K562 (cell line): ENCODE results near the gene TCF20. TPM values are rescaled to one million over a fixed set of nuclear protein-coding genes. Genes with fewer than 3 reads are reported as not detected.
A peak's percentile ranks its signal among the peaks of the same experiment; 100 is the strongest.

Experiments
- ATAC-seq: fragments of 200-7000 bp; cut with Tn5 transposase; 3 replicates; pipeline ENCODE4 v1.9.1; 2020; ENCODE audit warnings: moderate library complexity
- BruUV-seq: library from RNA; stranded (reverse); fragments of 400-500 nt; replicated peaks from 2 replicates; lab custom pipeline; 2021; lab: Mats Ljungman, UMichigan
- CTCF ChIA-PET: fragments of 300-600 bp; formaldehyde crosslinking; extraction: SDS; loops from one replicate; lab custom pipeline; 2021; ENCODE audit warnings: low intra/inter-chr PET ratio; lab: Yijun Ruan, JAX
- POLR2A ChIA-PET: fragments of 300-600, 350-650 bp; sonication (Branson Sonifier 250); formaldehyde crosslinking; extraction: SDS; loops from one replicate; lab custom pipeline; 2021; ENCODE audit warnings: antibody characterized with exemption, inconsistent platforms; lab: Yijun Ruan, JAX
- DNase-seq, 4 experiments: peaks; one replicate each; pipeline versions ENCODE4 v3.0.0 to v3.0.0-alpha.2; 2011 to 2018; ENCODE audit warnings: low spot score in 3 of 4, mixed read lengths in 3 of 4; ENCODE audit errors: extremely low read depth in 1 of 4
- FAIRE-seq: peaks from 2 replicates; lab custom pipeline; 2011; peaks lifted over from hg19 to GRCh38; lab: Jason Lieb, UNC
- H2AFZ ChIP-seq: 2 replicates; pipeline ENCODE4 v1.6.0; 2011; ENCODE audit warnings: low read depth, low read length, control low read depth, inconsistent platforms
- H3K27ac ChIP-seq: fragments of 200-600 bp; 3 replicates; pipeline ENCODE4 v1.8.0; 2011; ENCODE audit warnings: low read depth, mild to moderate bottlenecking, control low read depth, inconsistent platforms, low read length, moderate library complexity, mixed read lengths; ENCODE audit errors: extremely low read depth
- H3K27me3 ChIP-seq, 2 experiments: fragments of 300-600 bp in 1 of 2; 2 replicates in 1 of 2; 3 replicates in 1 of 2; pipeline versions ENCODE4 v1.6.0 to v1.8.0; 2011; ENCODE audit warnings: inconsistent platforms in 2 of 2, low read length in 2 of 2, mild to moderate bottlenecking in 1 of 2, mixed read lengths in 1 of 2, moderate library complexity in 1 of 2; ENCODE audit not compliant: control insufficient read depth in 2 of 2, insufficient read depth in 2 of 2
- H3K36me3 ChIP-seq: fragments of 300-600 bp; 3 replicates; pipeline ENCODE4 v1.8.0; 2011; ENCODE audit warnings: mild to moderate bottlenecking, low read length, inconsistent platforms; ENCODE audit not compliant: control insufficient read depth, insufficient read depth
- H3K4me1 ChIP-seq, 2 experiments: fragments of 200-600 bp in 1 of 2; replicated peaks in 1 of 2; 2 replicates in 1 of 2; 3 replicates in 1 of 2; pipeline versions ENCODE4 v1.5.1 to v1.8.0; 2011; ENCODE audit warnings: inconsistent platforms in 2 of 2, low read length in 2 of 2, mild to moderate bottlenecking in 1 of 2, mixed read lengths in 1 of 2, moderate library complexity in 1 of 2; ENCODE audit not compliant: control insufficient read depth in 2 of 2, insufficient read depth in 2 of 2
- H3K4me2 ChIP-seq: 2 replicates; pipeline ENCODE4 v1.6.1; 2011; ENCODE audit warnings: low read length, control low read depth, inconsistent platforms, mixed read lengths; ENCODE audit not compliant: insufficient read depth
- H3K4me3 ChIP-seq: fragments of 200-600 bp; sonication (generic), shearing (Covaris generic); 2 replicates; pipeline ENCODE4 v1.5.1; 2016; ENCODE audit warnings: control low read depth, inconsistent platforms
- H3K79me2 ChIP-seq: fragments of 200-600 bp; 3 replicates; pipeline ENCODE4 v1.8.0; 2011; ENCODE audit warnings: low read length, inconsistent platforms; ENCODE audit not compliant: control insufficient read depth, insufficient read depth
- H3K9ac ChIP-seq, 2 experiments: 2 replicates each; pipeline versions ENCODE4 v1.6.0 to v1.6.1; 2011; ENCODE audit warnings: low read depth in 2 of 2, low read length in 2 of 2, control low read depth in 1 of 2, inconsistent platforms in 1 of 2, mild to moderate bottlenecking in 1 of 2, mixed read lengths in 1 of 2; ENCODE audit not compliant: insufficient read depth in 1 of 2
- H3K9me1 ChIP-seq: one replicate; pipeline ENCODE4 v1.6.0; 2011; ENCODE audit warnings: inconsistent platforms, mild to moderate bottlenecking, low read length, moderate library complexity; ENCODE audit not compliant: control insufficient read depth, insufficient read depth
- H3K9me3 ChIP-seq: replicated peaks from 2 replicates; pipeline ENCODE4 v1.5.1; 2011; ENCODE audit warnings: low read depth, low read length, inconsistent platforms; ENCODE audit not compliant: control insufficient read depth, insufficient read depth
- H4K20me1 ChIP-seq: replicated peaks from 2 replicates; pipeline ENCODE4 v1.6.1; 2011; ENCODE audit warnings: low read length, inconsistent platforms, mixed read lengths; ENCODE audit not compliant: control insufficient read depth, insufficient read depth
- CBX1 ChIP-seq: sonication (generic); IDR thresholded peaks from 2 replicates; pipeline ENCODE4 v1.6.1; 2016; ENCODE audit warnings: antibody characterized with exemption, low read depth, mild to moderate bottlenecking
- CHD1 ChIP-seq: fragments of 200-600 bp; sonication (generic); IDR thresholded peaks from one replicate; pipeline ENCODE4 v1.6.1; 2012; ENCODE audit warnings: mild to moderate bottlenecking, moderate library complexity, low read length, inconsistent platforms
- FOXP1 ChIP-seq: sonication (generic); formaldehyde crosslinking; IDR thresholded peaks from 2 replicates; pipeline ENCODE4 v1.8.0; 2022; ENCODE audit warnings: mild to moderate bottlenecking, missing genetic modification reagents
- MAX ChIP-seq: sonication (generic); formaldehyde crosslinking; IDR thresholded peaks from 2 replicates; pipeline ENCODE4 v1.9.0; 2022; ENCODE audit warnings: mild to moderate bottlenecking, missing genetic modification reagents
- MED1 ChIP-seq: sonication (generic); formaldehyde crosslinking; IDR thresholded peaks from 2 replicates; pipeline ENCODE4 v1.8.1; 2023; ENCODE audit warnings: missing genetic modification reagents, borderline replicate concordance
- POLR2A ChIP-seq: fragments of 450-650 bp; conservative IDR thresholded peaks from 2 replicates; pipeline ENCODE4 v1.6.1; 2016
- PRDM10 ChIP-seq: fragments of 450-650 bp; IDR thresholded peaks from 2 replicates; pipeline ENCODE4 v1.6.1; 2018; ENCODE audit not compliant: partially characterized antibody
- SIN3A ChIP-seq, 2 experiments: fragments of 150-350 bp in 1 of 2; IDR thresholded peaks; 2 replicates each; pipeline ENCODE4 v1.6.1; 2011 to 2016; ENCODE audit warnings: borderline replicate concordance in 2 of 2, low read depth in 2 of 2, low read length in 2 of 2, mild to moderate bottlenecking in 2 of 2, moderate library complexity in 2 of 2; ENCODE audit not compliant: control insufficient read depth in 1 of 2
- SIX5 ChIP-seq, 2 experiments: IDR thresholded peaks; 2 replicates each; pipeline ENCODE4 v1.6.1; 2011; ENCODE audit warnings: low read length in 2 of 2, borderline replicate concordance in 1 of 2, low read depth in 1 of 2, mild to moderate bottlenecking in 1 of 2, moderate library complexity in 1 of 2; ENCODE audit not compliant: insufficient read depth in 1 of 2
- TCFL5 ChIP-seq: fragments of 250-450 bp; sonication (Bioruptor Pico); conservative IDR thresholded peaks from 2 replicates; pipeline ENCODE4 v1.6.1; 2021; ENCODE audit warnings: mild to moderate bottlenecking, moderate library complexity, matching md5 sums
- ZFP36 ChIP-seq: fragments of 150-350 bp; IDR thresholded peaks from 2 replicates; pipeline ENCODE4 v1.6.1; 2018; ENCODE audit warnings: low read length, low read depth; ENCODE audit not compliant: partially characterized antibody
- ZNF143 ChIP-seq: sonication (generic); formaldehyde crosslinking; IDR thresholded peaks from 2 replicates; pipeline ENCODE4 v1.9.0; 2022; ENCODE audit warnings: mild to moderate bottlenecking, missing genetic modification reagents
- ZNF174 ChIP-seq: fragments of 250-450 bp; sonication (Bioruptor Pico); IDR thresholded peaks from 2 replicates; pipeline ENCODE4 v1.4.0; 2020; ENCODE audit warnings: mild to moderate bottlenecking
- ZSCAN32 ChIP-seq: fragments of 450-650 bp; formaldehyde crosslinking; IDR thresholded peaks from 2 replicates; pipeline ENCODE4 v1.4.0; 2020; ENCODE audit warnings: mild to moderate bottlenecking, moderate library complexity
- WGBS: fragments of 100-300 bp; shearing (Covaris generic); methylation state at CpG from one replicate; pipeline ENCODE4 v1.1.6; 2016; ENCODE audit warnings: low coverage, mixed read lengths; ENCODE audit not compliant: insufficient coverage; ENCODE audit errors: missing lambda C conversion rate; 5-methylcytosine and 5-hydroxymethylcytosine counted together
- in situ Hi-C: fragments of 300-500 bp; cut with MboI; formaldehyde crosslinking; loops from 4 replicates; pipeline ENCODE4 v1.15.0; 2018; ENCODE audit warnings: inconsistent platforms, mixed read lengths
- intact Hi-C: fragments of 100-400 bp; cut with micrococcal nuclease; formaldehyde crosslinking; loops from 2 replicates; pipeline ENCODE4 v1.14.2; 2022
- polyA plus RNA-seq, 8 experiments: library from polyadenylated mRNA; depleted of rRNA in 4 of 8; stranded (reverse) in 5 of 8; unstranded in 3 of 8; fragments of >200 nt; fragmentation: Nextera tagmentation in 2 of 8; fragmentation: Illumina TruSeq in 1 of 8; extraction: Ambion mirVana in 2 of 8; extraction: Trizol in 1 of 8; gene quantifications; 2 replicates each; pipeline versions ENCODE4 v1.2.1 to v1.2.3, GENCODE V29; 2011 to 2014; ENCODE audit warnings: inconsistent platforms in 1 of 8, missing spikeins in 1 of 8
- total RNA-seq, 7 experiments: library from RNA; depleted of rRNA in 6 of 7; stranded (reverse); fragments of >200 nt in 6 of 7; fragmentation: Illumina TruSeq in 2 of 7; extraction: Trizol in 2 of 7; gene quantifications; 2 replicates each; pipeline versions ENCODE4 v1.2.1 to v1.2.3, GENCODE V29; 2011 to 2021; ENCODE audit warnings: low replicate concordance in 1 of 7
- TF ChIP-seq, protein P1 (sequence below): fragments of 200-800 bp; sonication (Bioruptor generic); IDR thresholded peaks from 2 replicates; pipeline ENCODE4 v1.6.1; 2017; ENCODE audit warnings: missing genetic modification characterization, missing compliant biosample characterization

TCF20 gene
- total and polyA plus RNA-seq, 9 of the 15 experiments (the other 6 are each of a cell fraction or from before 2014, with no cell fraction given) = 0.35 to 43.6 (median 17.5) TPM

DNA sequence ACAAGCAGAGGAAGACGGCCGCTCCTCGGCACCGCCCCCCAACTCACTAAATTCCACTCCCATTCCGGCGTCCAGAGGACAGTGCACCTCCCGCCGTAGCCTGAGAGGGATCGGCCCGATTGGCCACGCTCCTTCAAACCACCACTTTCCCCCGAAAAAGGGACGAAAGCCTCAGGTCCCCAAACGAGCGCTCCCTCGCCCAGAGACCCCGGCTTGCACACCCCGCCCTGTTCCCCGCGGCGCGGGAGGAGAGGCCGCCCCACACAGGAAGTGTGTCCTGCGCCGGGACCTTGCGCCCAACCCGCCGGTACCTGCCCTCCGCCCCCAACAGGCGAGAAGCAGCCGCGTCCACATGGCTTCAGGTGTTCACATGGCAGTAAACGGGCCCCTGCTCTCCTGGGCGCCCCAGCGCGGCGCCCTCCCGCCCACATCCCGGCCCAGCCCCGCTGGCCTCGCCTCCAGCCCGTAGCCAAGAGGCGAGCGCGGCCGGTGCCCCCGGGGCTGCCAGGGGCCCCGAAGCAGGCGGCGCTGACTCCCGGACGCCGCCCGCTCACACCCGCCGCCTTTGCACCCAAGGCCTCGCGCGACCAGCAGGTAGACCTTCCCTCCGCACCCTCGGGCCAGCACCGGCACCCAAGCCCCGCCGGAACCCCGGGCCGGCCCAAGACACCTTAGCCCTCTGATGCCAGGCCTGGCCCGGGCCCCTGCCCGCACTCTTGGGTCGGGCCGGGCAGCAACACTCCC is 849 bp downstream of the TCF20 start:
- Histone ChIP-seq H3K4me3 (peak overlapping the region; percentile 94), H3K27me3 (no peaks in the 10 kb centered on the region), H3K9me1 (no peaks in the 10 kb centered on the region), H4K20me1 (peaks cover 25% of the 10 kb centered on the region), H2AFZ (peak overlapping the region; percentile 59), H3K79me2 (peaks cover 55% of the 10 kb centered on the region), H3K4me2 (peak overlapping the region; percentile 76), H3K27ac (peak overlapping the region; percentile 82), H3K4me1 (peaks cover 14 to 17% of the 10 kb centered on the region in 2 experiments; a peak in 4 of 5 replicates), H3K9ac (peak overlapping the region; percentile 78 to 95), H3K9me3 (no peaks in the 10 kb centered on the region), H3K36me3 (peaks cover 17% of the 10 kb centered on the region; the same call in 1 of the 3 replicates)
- in situ Hi-C loops = no loop called here
- ChIA-PET CTCF (interaction anchor here (1.6 kb wide), 1 partner anchor 101 kb away, joined by 5 read pairs; no protein-coding TSS in a partner anchor), POLR2A (no interaction called here)
- intact Hi-C loops = no loop called here
- ATAC-seq (peak; percentile 87), FAIRE-seq (no peak), DNase-seq (peak; percentile 63 to 72 (median 70))
- no TSS peak for BruUV-seq
- 0% methylated on average over 30 of the region's 70 CpGs for WGBS
- TF ChIP-seq, protein P1, sequence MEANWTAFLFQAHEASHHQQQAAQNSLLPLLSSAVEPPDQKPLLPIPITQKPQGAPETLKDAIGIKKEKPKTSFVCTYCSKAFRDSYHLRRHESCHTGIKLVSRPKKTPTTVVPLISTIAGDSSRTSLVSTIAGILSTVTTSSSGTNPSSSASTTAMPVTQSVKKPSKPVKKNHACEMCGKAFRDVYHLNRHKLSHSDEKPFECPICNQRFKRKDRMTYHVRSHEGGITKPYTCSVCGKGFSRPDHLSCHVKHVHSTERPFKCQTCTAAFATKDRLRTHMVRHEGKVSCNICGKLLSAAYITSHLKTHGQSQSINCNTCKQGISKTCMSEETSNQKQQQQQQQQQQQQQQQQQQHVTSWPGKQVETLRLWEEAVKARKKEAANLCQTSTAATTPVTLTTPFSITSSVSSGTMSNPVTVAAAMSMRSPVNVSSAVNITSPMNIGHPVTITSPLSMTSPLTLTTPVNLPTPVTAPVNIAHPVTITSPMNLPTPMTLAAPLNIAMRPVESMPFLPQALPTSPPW = no peak
- TF ChIP-seq ZNF143 (CRISPR knock-in tag) = no peak
- peak in 1 of 2 experiments; percentile 71; a peak in 2 of 4 replicates for TF ChIP-seq SIN3A (IDR thresholded peaks at IDR 0.05; ENCODE audit: borderline replicate concordance in 2 of 2, control insufficient read depth in 1 of 2, low read depth in 2 of 2, low read length in 2 of 2)
- TF ChIP-seq ZFP36 = no peak
- no peak for TF ChIP-seq MED1
- no peak for TF ChIP-seq TCFL5
- TF ChIP-seq CBX1 = no peak; the same call in 1 of the 2 replicates
- TF ChIP-seq CHD1 = peak; percentile 48
- peak; percentile 87 for TF ChIP-seq MAX
- TF ChIP-seq PRDM10 = no peak
- TF ChIP-seq POLR2A = peak; percentile 52; the same call in 1 of the 2 replicates
- TF ChIP-seq FOXP1 = no peak
- no peak for TF ChIP-seq SIX5 (IDR thresholded peaks at IDR 0.05; ENCODE audit: borderline replicate concordance in 1 of 2, insufficient read depth in 1 of 2, low read depth in 1 of 2, low read length in 2 of 2)
- no peak for TF ChIP-seq ZNF174
- TF ChIP-seq ZSCAN32 (CRISPR knock-in tag) = no peak
